ENCODE measurements around the gene CD300LF.

CD300LF gene

DNA sequence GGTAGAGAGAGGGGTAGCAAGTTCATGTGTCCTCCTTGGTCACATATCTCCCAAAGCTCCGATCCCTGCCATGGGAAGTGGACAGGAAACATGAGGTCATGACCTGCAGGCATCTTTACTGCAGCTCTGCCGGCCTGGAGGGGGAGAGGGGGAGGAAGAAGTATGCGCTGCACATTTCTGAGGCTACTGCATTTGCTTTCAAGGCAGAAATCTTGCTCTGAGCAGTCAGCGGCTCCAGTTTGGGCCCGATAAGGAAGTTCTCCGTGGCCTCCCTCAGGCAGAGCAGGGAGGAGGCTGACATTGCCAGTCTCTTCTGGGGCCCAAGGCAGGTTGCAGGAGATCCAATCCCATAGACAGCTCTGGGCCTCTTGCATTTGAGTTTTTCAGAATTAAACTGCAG is 34.2 kb upstream of the CD300LF start:
- H3K4me3 ChIP-seq (ENCODE audit: low read depth in 1 of 2, low read length in 2 of 2) = no peak overlapping the region
- H3K27ac ChIP-seq (ENCODE audit: low read depth, low read length) = no peak overlapping the region
- H3K9me3 ChIP-seq (ENCODE audit: control insufficient read depth in 1 of 2, low read length in 2 of 2) = no peaks in the 10 kb centered on the region
- H3K36me3 ChIP-seq (ENCODE audit: control insufficient read depth in 1 of 2, insufficient read depth in 2 of 2, low read length in 2 of 2) = peaks cover 0 to 4% of the 10 kb centered on the region in 2 donors
- H3K27me3 ChIP-seq (ENCODE audit: control insufficient read depth in 1 of 2, insufficient read depth in 2 of 2, low read length in 2 of 2) = no peaks in the 10 kb centered on the region
- H3K9ac ChIP-seq (ENCODE audit: low read depth in 1 of 2, low read length in 2 of 2) = peak overlapping the region in 1 of 2 donors; percentile 32
- peaks cover 46 to 73% of the 10 kb centered on the region in 2 donors for H3K4me1 ChIP-seq (ENCODE audit: control insufficient read depth in 1 of 2, insufficient read depth in 2 of 2, low read length in 2 of 2)

DNA sequence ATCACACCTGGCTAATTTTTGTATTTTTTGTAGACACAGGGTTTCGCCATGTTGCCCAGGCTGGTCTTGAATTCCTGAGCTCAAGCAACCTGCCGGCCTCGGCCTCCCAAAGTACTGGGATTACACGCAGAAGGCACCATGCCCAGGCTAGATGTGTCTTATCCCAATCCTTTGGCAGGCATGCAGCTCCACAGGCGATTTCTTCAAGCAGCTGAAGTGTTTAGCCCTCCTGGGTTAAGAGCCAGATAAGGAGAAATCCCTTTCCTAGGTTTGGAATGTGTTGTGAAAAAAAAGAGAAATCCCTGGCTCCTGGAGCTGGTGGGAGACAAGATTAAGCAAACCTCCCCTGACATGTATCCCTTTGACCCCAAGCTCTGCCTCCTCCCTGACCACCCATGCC is 33.7 kb upstream of the CD300LF start:
- H3K27ac ChIP-seq (ENCODE audit: low read depth, low read length) = no peak overlapping the region
- H3K4me1 ChIP-seq (ENCODE audit: control insufficient read depth in 1 of 2, insufficient read depth in 2 of 2, low read length in 2 of 2) = peaks cover 45 to 71% of the 10 kb centered on the region in 2 donors

DNA sequence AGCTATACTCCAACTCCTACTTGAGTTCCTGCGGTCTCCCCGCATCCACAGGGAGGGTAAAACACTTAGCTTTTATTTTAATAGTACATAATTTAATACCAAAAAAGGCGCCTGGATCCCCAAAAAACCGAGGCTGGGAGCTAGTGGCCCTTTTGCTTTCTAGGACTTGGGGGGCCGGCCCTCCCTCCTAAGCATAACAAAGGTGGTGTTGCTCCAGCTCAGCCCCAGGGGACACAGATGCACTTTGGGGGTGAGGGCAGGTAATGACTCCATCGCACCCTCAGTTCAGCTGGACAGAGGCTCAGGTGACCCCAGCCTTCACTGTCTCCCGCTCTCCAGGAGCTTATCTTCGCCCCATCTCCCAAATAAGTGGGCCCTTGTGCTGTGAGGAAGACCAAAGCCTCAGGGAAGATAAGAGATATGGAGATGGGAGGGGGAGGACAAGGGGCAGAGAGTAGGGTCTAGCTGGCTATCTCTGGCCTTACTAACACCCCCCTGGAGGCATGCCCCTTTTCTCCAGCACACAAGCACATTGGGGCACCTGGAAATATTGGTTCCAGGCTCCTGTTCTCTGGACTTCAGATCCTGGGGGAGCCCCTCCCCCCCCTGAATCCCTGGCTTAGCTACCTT is 32.9 kb upstream of the CD300LF start:
- peaks cover 38 to 64% of the 10 kb centered on the region in 2 donors for H3K4me1 ChIP-seq (ENCODE audit: control insufficient read depth in 1 of 2, insufficient read depth in 2 of 2, low read length in 2 of 2)
- no peak overlapping the region for H3K9ac ChIP-seq (ENCODE audit: low read depth in 1 of 2, low read length in 2 of 2)
- H3K27me3 ChIP-seq (ENCODE audit: control insufficient read depth in 1 of 2, insufficient read depth in 2 of 2, low read length in 2 of 2) = no peaks in the 10 kb centered on the region
- H3K27ac ChIP-seq (ENCODE audit: low read depth, low read length) = no peak overlapping the region
- no peaks in the 10 kb centered on the region for H3K9me3 ChIP-seq (ENCODE audit: control insufficient read depth in 1 of 2, low read length in 2 of 2)
- no peak overlapping the region for H3K4me3 ChIP-seq (ENCODE audit: low read depth in 1 of 2, low read length in 2 of 2)
- H3K36me3 ChIP-seq (ENCODE audit: control insufficient read depth in 1 of 2, insufficient read depth in 2 of 2, low read length in 2 of 2) = no peaks in the 10 kb centered on the region

More for the DNA sequence above, 33.7 kb upstream of the CD300LF start:
- H3K9me3 ChIP-seq (ENCODE audit: control insufficient read depth in 1 of 2, low read length in 2 of 2) = no peaks in the 10 kb centered on the region
- no peak overlapping the region for H3K9ac ChIP-seq (ENCODE audit: low read depth in 1 of 2, low read length in 2 of 2)
- no peaks in the 10 kb centered on the region for H3K27me3 ChIP-seq (ENCODE audit: control insufficient read depth in 1 of 2, insufficient read depth in 2 of 2, low read length in 2 of 2)
- H3K4me3 ChIP-seq (ENCODE audit: low read depth in 1 of 2, low read length in 2 of 2) = no peak overlapping the region
- H3K36me3 ChIP-seq (ENCODE audit: control insufficient read depth in 1 of 2, insufficient read depth in 2 of 2, low read length in 2 of 2) = no peaks in the 10 kb centered on the region

DNA sequence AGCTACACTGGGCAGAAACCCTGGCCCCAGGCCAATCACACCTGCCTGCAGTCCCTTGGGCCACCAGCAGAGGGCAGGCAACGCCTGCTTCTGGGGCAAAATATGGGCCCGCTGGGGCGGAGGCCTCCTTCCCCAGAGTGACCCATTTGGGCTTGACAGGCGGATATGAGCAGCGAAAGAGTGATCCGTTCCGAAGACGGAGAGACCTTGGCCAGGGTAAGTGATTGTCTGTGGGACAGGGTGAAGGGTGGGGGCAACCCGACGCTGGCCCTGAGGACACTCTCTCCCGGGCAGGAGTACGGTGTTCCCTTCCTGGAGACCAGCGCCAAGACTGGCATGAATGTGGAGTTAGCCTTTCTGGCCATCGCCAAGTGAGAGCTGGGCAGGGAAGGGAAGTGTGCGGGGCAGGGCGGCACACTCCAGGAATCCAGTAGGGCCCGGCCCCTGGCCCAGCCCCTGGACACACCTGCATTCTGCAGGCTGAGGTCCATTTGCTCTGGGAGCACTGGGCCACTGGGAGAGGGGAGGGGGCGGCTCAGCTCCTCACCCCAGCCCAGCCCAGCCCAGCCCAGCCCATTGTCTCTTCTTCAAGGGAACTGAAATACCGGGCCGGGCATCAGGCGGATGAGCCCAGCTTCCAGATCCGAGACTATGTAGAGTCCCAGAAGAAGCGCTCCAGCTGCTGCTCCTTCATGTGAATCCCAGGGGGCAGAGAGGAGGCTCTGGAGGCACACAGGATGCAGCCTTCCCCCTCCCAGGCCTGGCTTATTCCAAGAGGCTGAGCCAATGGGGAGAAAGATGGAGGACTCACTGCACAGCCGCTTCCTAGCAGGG is 32.2 kb upstream of the CD300LF start:
- H3K9me3 ChIP-seq (ENCODE audit: control insufficient read depth in 1 of 2, low read length in 2 of 2) = no peaks in the 10 kb centered on the region
- peak overlapping the region in 1 of 2 donors; percentile 77 for H3K9ac ChIP-seq (ENCODE audit: low read depth in 1 of 2, low read length in 2 of 2)
- no peaks in the 10 kb centered on the region for H3K27me3 ChIP-seq (ENCODE audit: control insufficient read depth in 1 of 2, insufficient read depth in 2 of 2, low read length in 2 of 2)
- H3K36me3 ChIP-seq (ENCODE audit: control insufficient read depth in 1 of 2, insufficient read depth in 2 of 2, low read length in 2 of 2) = no peaks in the 10 kb centered on the region
- H3K4me1 ChIP-seq (ENCODE audit: control insufficient read depth in 1 of 2, insufficient read depth in 2 of 2, low read length in 2 of 2) = peaks cover 32 to 63% of the 10 kb centered on the region in 2 donors
- peak overlapping the region; percentile 50 to 53 for H3K4me3 ChIP-seq (ENCODE audit: low read depth in 1 of 2, low read length in 2 of 2)
- no peak overlapping the region for H3K27ac ChIP-seq (ENCODE audit: low read depth, low read length)

DNA sequence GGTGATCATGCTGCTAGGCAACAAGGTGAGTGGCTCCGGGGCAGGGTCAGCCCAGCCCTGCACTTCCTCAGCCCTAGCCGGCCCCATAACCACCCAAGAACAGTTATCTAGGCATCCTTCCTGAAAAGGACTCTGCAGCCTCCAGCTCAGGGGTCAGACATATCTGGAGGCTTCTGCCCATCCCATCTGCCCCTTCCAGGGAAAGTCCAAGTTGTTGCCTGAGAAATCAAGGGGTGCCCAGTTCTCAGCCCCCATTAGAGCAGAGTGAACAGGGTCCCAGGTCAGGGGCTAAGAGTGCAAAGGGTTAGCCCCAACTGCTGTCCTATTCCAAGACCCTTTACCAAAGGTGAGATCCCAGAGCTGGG is 31.6 kb upstream of the CD300LF start:
- Histone ChIP-seq H3K4me3 (ENCODE audit: low read depth in 1 of 2, low read length in 2 of 2) (peak overlapping the region in 1 of 2 donors; percentile 50), H3K9me3 (ENCODE audit: control insufficient read depth in 1 of 2, low read length in 2 of 2) (no peaks in the 10 kb centered on the region), H3K4me1 (ENCODE audit: control insufficient read depth in 1 of 2, insufficient read depth in 2 of 2, low read length in 2 of 2) (peaks cover 32 to 60% of the 10 kb centered on the region in 2 donors), H3K27ac (ENCODE audit: low read depth, low read length) (no peak overlapping the region), H3K9ac (ENCODE audit: low read depth in 1 of 2, low read length in 2 of 2) (peak overlapping the region in 1 of 2 donors; percentile 77), H3K27me3 (ENCODE audit: control insufficient read depth in 1 of 2, insufficient read depth in 2 of 2, low read length in 2 of 2) (no peaks in the 10 kb centered on the region), H3K36me3 (ENCODE audit: control insufficient read depth in 1 of 2, insufficient read depth in 2 of 2, low read length in 2 of 2) (no peaks in the 10 kb centered on the region)

DNA sequence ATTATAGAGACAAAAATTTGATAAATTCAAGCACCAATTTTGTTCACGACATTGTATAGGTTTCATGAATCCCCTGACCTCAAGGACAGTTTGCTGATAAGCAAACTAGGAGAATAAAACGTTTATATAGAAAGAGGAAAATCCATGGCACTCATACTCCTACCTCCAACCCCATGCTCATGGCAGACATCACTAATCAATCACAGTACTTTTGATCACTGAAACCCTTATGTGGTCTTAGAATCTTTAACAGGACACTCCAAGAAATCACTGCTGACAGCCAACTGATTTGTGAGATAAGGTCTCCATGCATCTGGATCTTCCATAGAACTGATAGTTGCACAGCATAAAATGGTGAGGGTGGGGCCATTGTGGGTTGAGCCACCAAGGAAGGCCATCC is 31.0 kb upstream of the CD300LF start:
- no peak overlapping the region for H3K27ac ChIP-seq (ENCODE audit: low read depth, low read length)
- no peaks in the 10 kb centered on the region for H3K27me3 ChIP-seq (ENCODE audit: control insufficient read depth in 1 of 2, insufficient read depth in 2 of 2, low read length in 2 of 2)
- no peaks in the 10 kb centered on the region for H3K36me3 ChIP-seq (ENCODE audit: control insufficient read depth in 1 of 2, insufficient read depth in 2 of 2, low read length in 2 of 2)
- peaks cover 36 to 62% of the 10 kb centered on the region in 2 donors for H3K4me1 ChIP-seq (ENCODE audit: control insufficient read depth in 1 of 2, insufficient read depth in 2 of 2, low read length in 2 of 2)
- no peaks in the 10 kb centered on the region for H3K9me3 ChIP-seq (ENCODE audit: control insufficient read depth in 1 of 2, low read length in 2 of 2)
- H3K4me3 ChIP-seq (ENCODE audit: low read depth in 1 of 2, low read length in 2 of 2) = no peak overlapping the region
- no peak overlapping the region for H3K9ac ChIP-seq (ENCODE audit: low read depth in 1 of 2, low read length in 2 of 2)

DNA sequence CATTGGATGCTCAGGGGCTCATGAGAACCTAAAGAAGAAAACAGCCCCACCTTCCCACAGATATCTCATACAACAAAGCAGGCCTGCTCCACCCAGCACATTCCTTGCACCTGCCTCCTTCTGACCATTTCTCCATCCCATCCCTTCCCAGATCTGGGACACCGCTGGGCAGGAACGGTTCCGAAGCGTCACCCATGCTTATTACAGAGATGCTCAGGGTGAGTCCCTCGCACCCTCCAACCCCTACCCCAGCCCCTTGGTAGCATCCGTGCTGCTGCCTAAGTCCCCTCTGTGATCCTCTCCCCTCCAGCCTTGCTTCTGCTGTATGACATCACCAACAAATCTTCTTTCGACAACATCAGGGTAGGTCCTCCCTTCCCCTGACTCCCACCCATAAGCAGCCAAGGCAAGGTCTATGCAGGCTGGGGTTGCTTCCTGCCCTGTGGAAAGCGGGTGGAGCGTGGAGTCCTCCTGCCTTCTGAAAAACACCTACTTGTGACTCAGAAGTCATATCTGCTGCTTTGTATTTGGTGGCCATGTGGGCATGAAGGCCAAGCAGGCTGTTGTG is 30.3 kb upstream of the CD300LF start:
- Histone ChIP-seq H3K9me3 (ENCODE audit: control insufficient read depth in 1 of 2, low read length in 2 of 2) (no peaks in the 10 kb centered on the region), H3K27ac (ENCODE audit: low read depth, low read length) (no peak overlapping the region), H3K4me3 (ENCODE audit: low read depth in 1 of 2, low read length in 2 of 2) (no peak overlapping the region), H3K27me3 (ENCODE audit: control insufficient read depth in 1 of 2, insufficient read depth in 2 of 2, low read length in 2 of 2) (peaks cover 4 to 6% of the 10 kb centered on the region in 2 donors), H3K4me1 (ENCODE audit: control insufficient read depth in 1 of 2, insufficient read depth in 2 of 2, low read length in 2 of 2) (peaks cover 43 to 69% of the 10 kb centered on the region in 2 donors), H3K9ac (ENCODE audit: low read depth in 1 of 2, low read length in 2 of 2) (no peak overlapping the region), H3K36me3 (ENCODE audit: control insufficient read depth in 1 of 2, insufficient read depth in 2 of 2, low read length in 2 of 2) (no peaks in the 10 kb centered on the region)

DNA sequence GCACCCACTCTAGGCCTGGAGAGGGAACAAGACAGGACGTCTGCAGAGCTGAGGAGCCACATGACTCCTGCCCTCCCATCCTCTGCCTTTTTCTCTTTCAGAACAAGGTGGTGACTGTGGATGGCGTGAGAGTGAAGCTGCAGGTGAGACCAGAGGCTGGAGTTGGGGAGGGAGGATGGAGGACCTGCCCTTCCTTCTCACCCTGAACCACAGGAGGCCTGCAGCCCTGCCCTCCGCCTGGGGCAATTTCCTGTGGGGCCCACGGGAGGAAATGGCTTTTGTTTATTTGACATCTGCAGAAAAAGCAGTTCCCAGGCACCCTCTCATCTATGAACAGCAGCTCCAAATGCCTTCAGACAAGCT is 29.4 kb upstream of the CD300LF start:
- H3K27me3 ChIP-seq (ENCODE audit: control insufficient read depth in 1 of 2, insufficient read depth in 2 of 2, low read length in 2 of 2) = peaks cover 9 to 16% of the 10 kb centered on the region in 2 donors
- H3K9me3 ChIP-seq (ENCODE audit: control insufficient read depth in 1 of 2, low read length in 2 of 2) = no peaks in the 10 kb centered on the region
- H3K4me3 ChIP-seq (ENCODE audit: low read depth in 1 of 2, low read length in 2 of 2) = peak overlapping the region in 1 of 2 donors; percentile 32
- no peaks in the 10 kb centered on the region for H3K36me3 ChIP-seq (ENCODE audit: control insufficient read depth in 1 of 2, insufficient read depth in 2 of 2, low read length in 2 of 2)
- H3K4me1 ChIP-seq (ENCODE audit: control insufficient read depth in 1 of 2, insufficient read depth in 2 of 2, low read length in 2 of 2) = peaks cover 45 to 69% of the 10 kb centered on the region in 2 donors
- H3K27ac ChIP-seq (ENCODE audit: low read depth, low read length) = no peak overlapping the region
- H3K9ac ChIP-seq (ENCODE audit: low read depth in 1 of 2, low read length in 2 of 2) = no peak overlapping the region

DNA sequence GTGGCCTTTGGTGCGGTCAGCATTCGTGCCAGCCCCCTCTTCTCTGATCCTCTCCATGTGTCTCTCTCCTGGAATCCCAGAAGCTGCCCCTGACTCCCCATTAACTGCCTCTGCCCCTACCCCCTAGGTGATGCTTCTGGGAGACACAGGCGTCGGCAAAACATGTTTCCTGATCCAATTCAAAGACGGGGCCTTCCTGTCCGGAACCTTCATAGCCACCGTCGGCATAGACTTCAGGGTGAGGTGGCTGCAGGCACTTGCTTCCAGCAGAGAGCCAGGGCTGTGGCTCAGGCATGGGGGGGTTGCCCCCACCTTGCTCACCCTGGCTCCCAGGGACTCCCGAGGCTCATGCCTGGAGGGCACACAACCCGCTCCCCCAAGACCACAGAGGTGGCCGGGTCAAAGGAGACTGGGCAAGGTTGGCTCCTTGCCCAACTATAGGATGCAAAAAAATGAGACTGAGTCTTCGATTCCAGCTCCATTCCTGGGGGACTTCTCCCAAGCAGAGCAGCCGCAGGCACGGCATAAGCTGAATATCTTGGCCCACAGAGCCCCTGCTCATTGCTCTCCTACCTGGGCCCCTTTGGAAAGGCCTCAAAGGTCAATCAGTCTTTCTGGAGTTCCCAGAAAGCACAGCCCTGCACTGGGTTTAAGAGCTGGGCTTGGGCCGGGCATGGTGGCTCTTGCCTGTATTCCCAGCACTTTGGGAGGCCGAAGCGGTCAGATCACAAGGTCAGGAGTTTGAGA is 28.1 kb upstream of the CD300LF start:
- H3K4me3 ChIP-seq (ENCODE audit: low read depth in 1 of 2, low read length in 2 of 2) = no peak overlapping the region
- no peaks in the 10 kb centered on the region for H3K36me3 ChIP-seq (ENCODE audit: control insufficient read depth in 1 of 2, insufficient read depth in 2 of 2, low read length in 2 of 2)
- H3K27ac ChIP-seq (ENCODE audit: low read depth, low read length) = no peak overlapping the region
- peaks cover 38 to 57% of the 10 kb centered on the region in 2 donors for H3K4me1 ChIP-seq (ENCODE audit: control insufficient read depth in 1 of 2, insufficient read depth in 2 of 2, low read length in 2 of 2)
- H3K9me3 ChIP-seq (ENCODE audit: control insufficient read depth in 1 of 2, low read length in 2 of 2) = no peaks in the 10 kb centered on the region
- no peak overlapping the region for H3K9ac ChIP-seq (ENCODE audit: low read depth in 1 of 2, low read length in 2 of 2)
- peaks cover 9 to 16% of the 10 kb centered on the region in 2 donors for H3K27me3 ChIP-seq (ENCODE audit: control insufficient read depth in 1 of 2, insufficient read depth in 2 of 2, low read length in 2 of 2)
